GM12878 (cell line): Measurements from ENCODE around the gene CCDC136.

Experiments used
- CTCF ChIP-seq, 3 experiments: IDR thresholded peaks in 2 of 3; conservative IDR thresholded peaks in 1 of 3; 2 replicates each; pipeline ENCODE4 v1.5.1; 2011; ENCODE audit warnings: low read depth in 3 of 3, low read length in 3 of 3, mild to moderate bottlenecking in 3 of 3, control low read depth in 2 of 3, moderate library complexity in 2 of 3, inconsistent platforms in 1 of 3, mixed read lengths in 1 of 3; ENCODE audit not compliant: control insufficient read depth in 2 of 3, insufficient read depth in 1 of 3; ENCODE audit errors: extremely low read depth in 1 of 3
- EP300 ChIP-seq, 2 experiments: fragments of 150-350 bp in 1 of 2; IDR thresholded peaks; 2 replicates each; pipeline ENCODE4 v1.6.1; 2011 to 2012; ENCODE audit warnings: low read depth in 2 of 2, low read length in 2 of 2, borderline replicate concordance in 1 of 2, improper control_type of control experiment in 1 of 2, inconsistent platforms in 1 of 2; ENCODE audit not compliant: control insufficient read depth in 1 of 2
- FOXM1 ChIP-seq: IDR thresholded peaks from 2 replicates; pipeline ENCODE4 v1.6.1; 2012; ENCODE audit warnings: low read depth, mild to moderate bottlenecking, inconsistent platforms, low read length, moderate library complexity
- GABPA ChIP-seq: IDR thresholded peaks from 2 replicates; pipeline ENCODE4 v1.6.1; 2014; ENCODE audit warnings: antibody characterized with exemption, low read depth, mild to moderate bottlenecking, inconsistent platforms
- MTA2 ChIP-seq: fragments of 450-650 bp; IDR thresholded peaks from 2 replicates; pipeline ENCODE4 v1.6.1; 2016; ENCODE audit warnings: low read depth, mild to moderate bottlenecking, moderate library complexity
- NR2C2 ChIP-seq: IDR thresholded peaks from 2 replicates; pipeline ENCODE4 v1.6.1; 2011; ENCODE audit warnings: borderline replicate concordance, low read depth; ENCODE audit not compliant: control insufficient read depth, insufficient read length
- POLR2A ChIP-seq: IDR thresholded peaks from 2 replicates; pipeline ENCODE4 v1.6.1; 2011; ENCODE audit warnings: low read depth, mild to moderate bottlenecking, low read length
- POLR2AphosphoS5 ChIP-seq: IDR thresholded peaks from 2 replicates; pipeline ENCODE4 v1.6.1; 2011; ENCODE audit warnings: mild to moderate bottlenecking, low read length, inconsistent platforms
- RCOR1 ChIP-seq: conservative IDR thresholded peaks from 2 replicates; pipeline ENCODE4 v1.6.1; 2012; ENCODE audit warnings: low read depth, low read length, improper control_type of control experiment
- TCF7 ChIP-seq: IDR thresholded peaks from 2 replicates; pipeline ENCODE4 v1.6.1; 2014; ENCODE audit warnings: antibody characterized with exemption, borderline replicate concordance
- ZZZ3 ChIP-seq: IDR thresholded peaks from 2 replicates; pipeline ENCODE4 v1.6.1; 2011; ENCODE audit warnings: low read depth; ENCODE audit not compliant: control insufficient read depth, insufficient read length

- TF ChIP-seq CTCF (IDR thresholded peaks at IDR 0.05 in 2 of 3, conservative IDR thresholded peaks at IDR 0.05 in 1 of 3; ENCODE audit: control insufficient read depth in 2 of 3, extremely low read depth in 1 of 3, insufficient read depth in 1 of 3, low read depth in 3 of 3, low read length in 3 of 3) (no peak), TCF7 (no peak), RCOR1 (no peak), POLR2A (peak; percentile 57), POLR2AphosphoS5 (no peak), FOXM1 (no peak), NR2C2 (no peak), ZZZ3 (no peak), EP300 (IDR thresholded peaks at IDR 0.05; ENCODE audit: borderline replicate concordance in 1 of 2, control insufficient read depth in 1 of 2, low read depth in 2 of 2, low read length in 2 of 2) (no peak), MTA2 (no peak), GABPA (no peak)
Observed at GRCh38 chr7:128773604-128774003, 18.2 kb upstream of the CCDC136 start.
